RCC 7860 (cell line): ENCODE measurements around the gene PLCD1.
"Not testable (repeated sequence)": the region's sequence is repeated elsewhere in the genome, so short reads cannot be mapped to it uniquely, and the experiment has no call there.

Experiments
- DNase-seq: peaks from one replicate; pipeline ENCODE4 v3.0.0-alpha.2; 2015; ENCODE audit warnings: low spot score
- FAIRE-seq: peaks from 2 replicates; lab custom pipeline; 2012; peaks lifted over from hg19 to GRCh38; lab: Jason Lieb, UNC

PLCD1 gene

GRCh38 chr3:38029400-38030125 lies at the start of gene PLCD1:
Gene PLCD1, minus strand, starts transcription at chr3:38029642. Its CDS starts 103 bp downstream, at chr3:38029539.
- no peak for FAIRE-seq

GRCh38 chr3:38077073-38077472 lies 47.6 kb upstream of the PLCD1 start:
- DNase-seq, FAIRE-seq: not testable (repeated sequence)

More at GRCh38 chr3:38029400-38030125, at the start of gene PLCD1:
- no peak for DNase-seq

DNA sequence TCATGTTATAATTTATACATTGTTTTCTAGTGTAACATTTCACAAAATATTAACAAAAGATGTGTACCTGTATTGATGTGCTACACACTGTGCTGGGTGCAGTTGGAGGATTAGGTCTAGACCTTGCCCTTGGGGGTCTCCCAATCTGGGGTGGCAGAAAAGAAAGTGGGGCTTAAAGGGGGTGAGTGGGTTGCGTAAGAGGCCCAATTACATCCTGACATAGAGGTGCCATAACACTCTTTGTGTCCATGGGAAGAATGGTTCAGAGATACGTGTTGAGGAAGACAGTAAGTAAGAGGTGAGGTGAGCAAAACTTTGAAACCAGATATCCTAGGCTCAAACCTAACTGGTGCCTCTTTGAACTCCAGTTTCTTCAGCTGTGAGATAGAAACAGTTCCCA lies 40.6 kb upstream of the PLCD1 start:
- DNase-seq (no peak), FAIRE-seq (no peak)

GRCh38 chr3:38067508-38068233 lies 38.2 kb upstream of the PLCD1 start:
- DNase-seq (no peak), FAIRE-seq (no peak)

DNA sequence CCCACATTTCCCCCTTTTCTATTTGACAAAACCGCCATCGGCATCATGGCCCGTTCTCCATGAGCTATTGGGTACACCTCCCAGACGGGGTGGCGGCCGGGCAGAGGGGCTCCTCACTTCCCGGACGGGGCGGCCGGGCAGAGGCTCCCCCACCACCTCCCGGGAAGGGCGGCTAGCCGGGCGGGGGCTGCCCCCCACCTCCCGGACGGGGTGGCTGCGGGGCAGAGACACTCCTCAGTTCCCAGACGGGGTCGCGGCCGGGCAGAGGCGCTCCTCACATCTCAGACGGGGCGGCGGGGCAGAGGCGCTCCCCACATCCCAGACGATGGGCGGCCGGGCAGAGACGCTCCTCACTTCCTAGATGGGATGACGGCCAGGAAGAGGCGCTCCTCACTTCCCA lies 35.0 kb upstream of the PLCD1 start:
- DNase-seq, FAIRE-seq: not testable (repeated sequence)

- FAIRE-seq: no peak
Measured at GRCh38 chr3:38062809-38063208, 33.4 kb upstream of the PLCD1 start.

GRCh38 chr3:38059591-38059990 lies 30.1 kb upstream of the PLCD1 start:
- FAIRE-seq (no peak), DNase-seq (no peak)

More at GRCh38 chr3:38062809-38063208, 33.4 kb upstream of the PLCD1 start:
- DNase-seq: no peak

GRCh38 chr3:38059148-38059547 lies 29.7 kb upstream of the PLCD1 start:
- FAIRE-seq: no peak
- DNase-seq: no peak

GRCh38 chr3:38054499-38055001 lies 25.1 kb upstream of the PLCD1 start:
- FAIRE-seq (no peak), DNase-seq (no peak)

GRCh38 chr3:38053813-38054498 lies 24.5 kb upstream of the PLCD1 start:
- FAIRE-seq: not testable (repeated sequence)

DNA sequence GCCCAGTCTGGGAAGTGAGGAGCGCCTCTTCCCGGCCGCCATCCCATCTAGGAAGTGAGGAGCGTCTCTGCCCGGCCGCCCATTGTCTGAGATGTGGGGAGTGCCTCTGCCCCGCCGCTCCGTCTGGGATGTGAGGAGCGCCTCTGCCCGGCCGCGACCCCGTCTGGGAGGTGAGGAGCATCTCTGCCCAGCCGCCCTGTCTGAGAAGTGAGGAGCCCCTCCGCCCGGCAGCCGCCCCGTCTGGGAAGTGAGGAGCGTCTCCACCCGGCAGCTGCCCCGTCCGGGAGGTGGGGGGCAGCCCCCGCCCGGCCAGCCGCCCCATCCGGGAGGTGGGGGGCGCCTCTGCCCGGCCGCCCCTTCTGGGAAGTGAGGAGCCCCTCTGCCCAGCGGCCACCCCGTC lies 23.8 kb upstream of the PLCD1 start:
- FAIRE-seq: not testable (repeated sequence)

More at GRCh38 chr3:38053813-38054498, 24.5 kb upstream of the PLCD1 start:
- DNase-seq: not testable (repeated sequence)

GRCh38 chr3:38051131-38051530 lies 21.7 kb upstream of the PLCD1 start:
- FAIRE-seq (no peak), DNase-seq (no peak)

More for the DNA sequence above, 23.8 kb upstream of the PLCD1 start:
- not testable (repeated sequence) for DNase-seq

DNA sequence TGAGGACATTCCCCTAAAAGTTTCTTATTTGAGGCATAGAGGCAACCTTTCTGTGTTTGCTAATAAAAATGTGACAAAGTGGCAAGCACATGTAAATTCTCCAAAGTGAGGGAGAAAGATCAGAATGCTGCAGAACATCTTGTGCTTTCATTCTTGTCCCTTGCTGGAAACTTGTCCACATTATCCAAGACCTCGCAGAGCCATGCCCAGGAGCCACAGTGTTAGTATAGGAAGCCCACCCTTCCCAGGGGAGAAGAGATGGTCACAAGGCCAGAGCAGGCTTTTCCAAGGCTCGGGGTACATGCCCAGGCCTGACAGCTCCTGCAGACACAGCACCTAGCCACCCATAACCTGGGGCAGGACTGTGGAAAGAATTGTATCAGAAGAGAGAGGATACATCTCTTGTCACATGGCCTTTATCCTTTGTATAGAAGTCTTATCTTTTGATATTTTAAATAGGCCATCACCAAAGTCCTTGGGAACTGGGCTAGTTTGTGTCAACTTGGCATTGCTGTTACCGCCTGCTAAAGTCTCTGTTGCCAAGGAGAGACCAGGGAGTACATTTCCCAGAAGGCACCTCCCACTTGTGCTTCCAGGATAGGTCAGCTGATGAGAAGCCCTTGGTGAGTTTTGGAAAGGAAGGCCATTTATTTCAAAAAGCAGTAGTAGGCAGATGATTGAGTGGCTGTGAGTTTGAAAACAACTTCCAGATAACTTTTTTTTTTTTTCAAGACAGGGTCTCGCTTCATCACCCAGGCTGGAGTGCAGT lies 20.1 kb upstream of the PLCD1 start:
- FAIRE-seq (no peak), DNase-seq (no peak)

GRCh38 chr3:38047896-38048295 lies 18.5 kb upstream of the PLCD1 start:
- DNase-seq (no peak), FAIRE-seq (no peak)

- DNase-seq (no peak), FAIRE-seq (no peak)
Measured at GRCh38 chr3:38046821-38047220, 17.4 kb upstream of the PLCD1 start.

- DNase-seq (no peak), FAIRE-seq (no peak)
Measured at GRCh38 chr3:38046027-38046426, 16.6 kb upstream of the PLCD1 start.

DNA sequence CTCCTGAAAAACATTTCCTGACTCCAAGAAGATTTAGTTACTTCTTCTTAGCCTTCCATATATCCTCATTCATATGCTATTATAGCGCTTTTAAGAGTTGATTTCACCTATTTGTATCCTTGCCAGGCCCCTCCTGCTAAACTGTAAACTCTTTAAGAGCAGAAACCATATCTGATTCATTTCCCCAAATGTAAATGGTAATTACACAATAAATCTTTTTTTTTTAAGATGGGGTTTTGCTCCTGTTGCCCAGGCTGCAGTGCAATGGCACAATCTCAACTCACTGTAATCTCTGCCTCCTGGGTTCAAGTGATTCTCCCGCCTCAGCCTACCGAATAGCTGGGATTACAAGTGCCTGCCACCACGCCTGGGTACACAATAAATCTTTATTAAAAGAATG lies 14.0 kb upstream of the PLCD1 start:
- FAIRE-seq (no peak), DNase-seq (no peak)

DNA sequence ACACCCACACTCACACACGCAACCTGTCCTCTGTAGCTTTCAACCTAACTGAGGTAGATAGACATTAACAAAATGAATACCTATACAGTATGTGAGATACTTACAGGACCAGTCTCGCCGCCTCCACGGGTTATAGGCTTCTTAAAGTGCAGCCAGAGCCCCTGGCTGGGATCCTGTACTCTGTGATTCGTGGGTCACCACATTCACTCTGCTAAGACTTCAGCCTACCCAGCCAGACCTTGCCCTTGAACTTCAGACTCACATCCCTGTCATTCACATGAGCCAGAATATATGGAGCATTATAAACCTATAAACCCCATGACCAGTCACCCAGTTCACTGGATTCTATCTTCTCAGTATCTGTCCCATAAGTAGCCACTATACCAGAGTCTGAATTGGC lies 11.0 kb upstream of the PLCD1 start:
- DNase-seq (no peak), FAIRE-seq (no peak)

- FAIRE-seq (no peak), DNase-seq (no peak)
Measured at GRCh38 chr3:38039899-38040261, 10.4 kb upstream of the PLCD1 start.

GRCh38 chr3:38039101-38039898 lies 9.9 kb upstream of the PLCD1 start, which contains the start of gene DLEC1:
Gene DLEC1, plus strand, starts transcription at chr3:38039208. Its CDS starts 18 bp downstream, at chr3:38039226.
- no peak for FAIRE-seq
- DNase-seq: no peak
